ENCODE measurements around the gene CCDC59.

GRCh38 chr12:82350161-82350560, 8.0 kb downstream of the CCDC59 start:
- TF ChIP-seq CTCF (IDR thresholded peaks at IDR 0.05) (no peak), NRF1 (IDR thresholded peaks at IDR 0.05; ENCODE audit: low read depth, low read length) (no peak), FOXJ3 (CRISPR knock-in tag; IDR thresholded peaks at IDR 0.05) (no peak), TAF1 (IDR thresholded peaks at IDR 0.05; ENCODE audit: borderline replicate concordance, low read depth, low read length) (no peak), GATA2 (CRISPR knock-in tag; IDR thresholded peaks at IDR 0.05) (no peak), SIN3A (IDR thresholded peaks at IDR 0.05; ENCODE audit: borderline replicate concordance, low read depth, low read length) (no peak), FOSL2 (IDR thresholded peaks at IDR 0.05; ENCODE audit: borderline replicate concordance, low read depth) (no peak)
